Gastroesophageal sphincter (tissue), 4 donors: ENCODE results near the gene LRRC41. TPM values are rescaled to one million over a fixed set of nuclear protein-coding genes. Genes with fewer than 3 reads are reported as not detected.

Experiments used
- ATAC-seq: fragments of 150-250 bp; one replicate; pipeline ENCODE4 v1.9.1; 2016; ENCODE audit warnings: mild to moderate bottlenecking, moderate library complexity
- H3K27ac ChIP-seq, 4 donors: fragments of 200-600 bp; sonication (generic) in 3 of 4; 1 replicate in 3 of 4; 2 replicates in 1 of 4; pipeline ENCODE4 v1.5.1; 2016 to 2019
- H3K27me3 ChIP-seq: fragments of 200-600 bp; sonication (generic); one replicate; pipeline ENCODE4 v1.5.1; 2019
- H3K36me3 ChIP-seq, 2 donors: fragments of 200-600 bp; sonication (generic); one replicate each; pipeline ENCODE4 v1.5.1; 2019; ENCODE audit warnings: control low read depth in 1 of 2
- H3K4me1 ChIP-seq, 3 donors: fragments of 200-600 bp; sonication (generic); 1 replicate in 2 of 3; 2 replicates in 1 of 3; pipeline ENCODE4 v1.5.1; 2016 to 2019; ENCODE audit warnings: control low read depth in 2 of 3
- H3K4me3 ChIP-seq, 2 donors: fragments of 200-600 bp; sonication (generic); one replicate each; pipeline ENCODE4 v1.5.1; 2019; ENCODE audit warnings: mild to moderate bottlenecking in 1 of 2, moderate library complexity in 1 of 2
- H3K9me3 ChIP-seq, 3 donors: fragments of 200-600 bp; sonication (generic); one replicate each; pipeline ENCODE4 v1.5.1; 2017 to 2019; ENCODE audit warnings: control low read depth in 2 of 3
- EP300 ChIP-seq: sonication (generic); formaldehyde crosslinking; IDR thresholded peaks from one replicate; pipeline ENCODE4 v1.6.1; 2017; ENCODE audit warnings: antibody characterized with exemption, mild to moderate bottlenecking
- POLR2A ChIP-seq, 2 donors: fragments of 450-650 bp; IDR thresholded peaks; one replicate each; pipeline ENCODE4 v1.6.1; 2017; ENCODE audit warnings: antibody characterized with exemption in 2 of 2, mild to moderate bottlenecking in 2 of 2, moderate library complexity in 1 of 2
- POLR2AphosphoS5 ChIP-seq: sonication (generic); formaldehyde crosslinking; IDR thresholded peaks from one replicate; pipeline ENCODE4 v1.6.1; 2017; ENCODE audit warnings: antibody characterized with exemption
- WGBS, 2 donors: methylation state at CpG; one replicate each; pipeline ENCODE4 v1.1.5; 2018; ENCODE audit warnings: low coverage in 1 of 2; 5-methylcytosine and 5-hydroxymethylcytosine counted together
- total RNA-seq, 4 donors: library from RNA; depleted of rRNA; stranded (reverse); fragments of >200 nt; gene quantifications; one replicate each; pipeline ENCODE4 v1.1.0, GENCODE V29; 2016
- TF ChIP-seq, protein P1 (sequence below), 4 experiments: fragments of 200-600 bp in 2 of 4; fragments of 450-650 bp in 2 of 4; sonication (generic) in 1 of 4; IDR thresholded peaks; one replicate each; pipeline ENCODE4 v1.5.1; 2017 to 2019; ENCODE audit warnings: antibody characterized with exemption in 4 of 4, mild to moderate bottlenecking in 2 of 4, moderate library complexity in 2 of 4

LRRC41 gene
- total RNA-seq, 4 donors from 2014 or later, result 55.6 to 77.9 (median 66.7) TPM

DNA sequence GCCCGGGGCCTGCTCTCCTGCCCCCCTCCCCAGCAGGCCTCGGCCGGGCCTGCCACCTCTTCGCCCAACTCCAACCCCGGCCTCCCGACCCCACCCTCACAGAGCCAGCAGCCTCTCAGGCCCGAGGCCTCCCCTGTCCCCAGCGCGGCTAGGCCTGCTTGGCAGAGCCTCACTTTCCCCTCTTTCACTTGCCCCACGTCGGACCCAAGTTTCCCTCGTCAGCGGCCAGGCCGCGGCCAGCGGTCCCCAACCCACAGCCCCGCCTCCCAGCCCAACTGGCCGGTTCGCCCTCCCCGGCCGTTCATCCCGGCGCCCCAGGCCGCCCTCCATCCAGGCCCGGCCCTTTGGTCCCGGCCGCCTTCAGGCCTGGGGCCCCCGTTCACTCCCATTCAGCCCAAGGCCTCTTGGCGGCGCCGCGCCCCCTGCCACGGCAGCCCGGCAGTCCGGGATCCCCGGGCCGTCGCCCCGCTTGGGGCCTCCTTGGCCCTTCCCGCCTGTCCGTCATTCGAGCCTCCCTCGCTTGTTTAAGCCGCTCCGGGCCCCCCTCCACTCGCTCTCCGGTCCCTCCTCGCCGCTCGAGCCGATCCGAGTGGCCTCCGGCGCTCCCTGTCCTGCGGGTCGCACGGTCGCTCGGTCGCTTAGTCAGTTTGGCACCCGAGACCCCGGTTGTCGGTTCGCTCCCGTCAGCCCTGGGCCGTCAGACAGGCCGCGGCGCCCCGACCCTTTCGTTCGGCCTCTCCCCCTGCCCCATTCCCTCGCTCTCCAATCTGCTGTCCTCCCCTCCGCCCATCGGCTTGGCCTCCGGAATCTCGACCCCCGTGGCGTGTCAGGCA is 1.4 kb downstream of the LRRC41 start:
- 0% methylated on average over 11 to 29 of the region's 79 CpGs for WGBS, 2 donors
- Histone ChIP-seq H3K9me3 (no peaks in the 10 kb centered on the region), H3K27ac (peak overlapping the region; percentile 89 to 99 (median 98)), H3K4me1 (peaks cover 0 to 70% (median 30%) of the 10 kb centered on the region in 3 donors), H3K4me3 (peak overlapping the region; percentile 67 to 90), H3K27me3 (no peaks in the 10 kb centered on the region), H3K36me3 (peaks cover 0 to 10% of the 10 kb centered on the region in 2 donors)
- peak; percentile 19 for ATAC-seq
- TF ChIP-seq, protein P1, sequence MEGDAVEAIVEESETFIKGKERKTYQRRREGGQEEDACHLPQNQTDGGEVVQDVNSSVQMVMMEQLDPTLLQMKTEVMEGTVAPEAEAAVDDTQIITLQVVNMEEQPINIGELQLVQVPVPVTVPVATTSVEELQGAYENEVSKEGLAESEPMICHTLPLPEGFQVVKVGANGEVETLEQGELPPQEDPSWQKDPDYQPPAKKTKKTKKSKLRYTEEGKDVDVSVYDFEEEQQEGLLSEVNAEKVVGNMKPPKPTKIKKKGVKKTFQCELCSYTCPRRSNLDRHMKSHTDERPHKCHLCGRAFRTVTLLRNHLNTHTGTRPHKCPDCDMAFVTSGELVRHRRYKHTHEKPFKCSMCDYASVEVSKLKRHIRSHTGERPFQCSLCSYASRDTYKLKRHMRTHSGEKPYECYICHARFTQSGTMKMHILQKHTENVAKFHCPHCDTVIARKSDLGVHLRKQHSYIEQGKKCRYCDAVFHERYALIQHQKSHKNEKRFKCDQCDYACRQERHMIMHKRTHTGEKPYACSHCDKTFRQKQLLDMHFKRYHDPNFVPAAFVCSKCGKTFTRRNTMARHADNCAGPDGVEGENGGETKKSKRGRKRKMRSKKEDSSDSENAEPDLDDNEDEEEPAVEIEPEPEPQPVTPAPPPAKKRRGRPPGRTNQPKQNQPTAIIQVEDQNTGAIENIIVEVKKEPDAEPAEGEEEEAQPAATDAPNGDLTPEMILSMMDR (IDR thresholded peaks at IDR 0.05), result peak in 2 of 4 experiments; percentile 32 to 42
- no peak for TF ChIP-seq EP300

DNA sequence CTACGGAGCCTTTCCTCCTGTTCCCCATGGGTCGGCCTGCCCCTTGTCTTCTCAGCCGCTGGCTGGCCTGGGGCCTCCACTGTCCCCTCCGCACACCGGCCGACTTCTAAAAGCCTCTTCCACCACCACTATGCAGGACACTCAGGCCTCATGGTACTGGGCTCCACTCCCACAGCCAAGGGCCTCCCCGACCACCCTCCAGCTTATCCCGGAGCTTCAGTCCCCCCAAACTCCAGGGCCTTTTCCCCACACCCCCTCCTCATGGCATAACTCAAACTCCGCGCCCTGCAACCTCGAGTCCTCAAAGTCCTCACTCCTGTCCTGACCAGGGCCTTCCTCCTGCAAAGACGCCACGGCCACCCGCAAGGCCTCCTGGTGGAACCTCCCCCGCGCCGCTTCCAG is 2.0 kb downstream of the LRRC41 start:
- no peak for ATAC-seq
- Histone ChIP-seq H3K4me1 (peaks cover 0 to 64% (median 30%) of the 10 kb centered on the region in 3 donors), H3K36me3 (peaks cover 0 to 17% of the 10 kb centered on the region in 2 donors), H3K9me3 (no peaks in the 10 kb centered on the region), H3K27me3 (no peaks in the 10 kb centered on the region), H3K4me3 (peak overlapping the region; percentile 67 to 90), H3K27ac (peak overlapping the region; percentile 89 to 99 (median 98))
- WGBS, 2 donors, result 0 to 9% methylated on average over 3 to 14 of the region's 17 CpGs
- TF ChIP-seq POLR2A (IDR thresholded peaks at IDR 0.05), result no peak
- TF ChIP-seq, protein P1 (IDR thresholded peaks at IDR 0.05), result no peak
- no peak for TF ChIP-seq EP300
- TF ChIP-seq POLR2AphosphoS5, result no peak

DNA sequence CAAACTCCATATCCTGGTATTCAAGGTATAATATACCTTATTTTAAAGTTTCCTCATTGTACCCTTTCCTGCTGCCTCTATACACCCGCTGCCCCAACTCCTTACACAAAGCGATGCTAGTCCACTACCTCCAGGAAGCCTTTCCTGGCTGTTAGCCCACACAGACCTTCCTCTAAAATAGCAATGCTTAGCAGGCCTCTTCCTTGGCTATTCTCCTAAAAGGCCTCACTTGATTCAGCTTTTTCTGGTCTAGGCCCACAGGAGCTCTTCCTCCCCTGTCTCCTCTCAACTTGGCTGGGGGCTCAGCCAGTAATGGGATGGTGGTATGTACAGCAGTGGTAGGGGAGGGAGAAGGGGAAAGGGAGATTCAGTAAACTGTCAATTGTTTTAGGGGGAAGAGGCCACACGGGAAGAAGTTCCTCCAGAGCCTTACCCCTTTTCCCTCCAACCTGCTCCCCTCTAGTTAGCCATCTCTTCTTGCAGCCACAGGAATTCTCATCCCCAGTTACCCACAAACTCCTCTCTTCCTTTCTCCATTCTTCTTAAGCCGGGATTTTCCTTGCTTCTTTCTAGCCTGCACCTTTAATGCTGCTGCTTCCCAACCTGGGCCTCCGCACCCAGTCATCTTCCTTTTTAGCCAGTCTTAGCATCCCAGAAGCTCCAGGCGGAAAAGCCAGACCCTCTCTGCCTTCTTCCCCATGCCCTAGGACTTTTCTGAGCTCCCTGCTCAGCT is 2.6 kb downstream of the LRRC41 start:
- no peak for ATAC-seq
- TF ChIP-seq POLR2AphosphoS5 (no peak), EP300 (no peak), POLR2A (IDR thresholded peaks at IDR 0.05) (no peak)
- TF ChIP-seq, protein P1 (IDR thresholded peaks at IDR 0.05), result no peak
- peak overlapping the region; percentile 89 to 99 (median 98) for H3K27ac ChIP-seq
- peak overlapping the region; percentile 67 to 90 for H3K4me3 ChIP-seq
- peaks cover 0 to 58% (median 30%) of the 10 kb centered on the region in 3 donors for H3K4me1 ChIP-seq
- H3K27me3 ChIP-seq, result no peaks in the 10 kb centered on the region
- peaks cover 0 to 22% of the 10 kb centered on the region in 2 donors for H3K36me3 ChIP-seq
- WGBS, 2 donors, result 10 to 14% methylated on average over 5 to 6 of the region's 6 CpGs
- no peaks in the 10 kb centered on the region for H3K9me3 ChIP-seq

DNA sequence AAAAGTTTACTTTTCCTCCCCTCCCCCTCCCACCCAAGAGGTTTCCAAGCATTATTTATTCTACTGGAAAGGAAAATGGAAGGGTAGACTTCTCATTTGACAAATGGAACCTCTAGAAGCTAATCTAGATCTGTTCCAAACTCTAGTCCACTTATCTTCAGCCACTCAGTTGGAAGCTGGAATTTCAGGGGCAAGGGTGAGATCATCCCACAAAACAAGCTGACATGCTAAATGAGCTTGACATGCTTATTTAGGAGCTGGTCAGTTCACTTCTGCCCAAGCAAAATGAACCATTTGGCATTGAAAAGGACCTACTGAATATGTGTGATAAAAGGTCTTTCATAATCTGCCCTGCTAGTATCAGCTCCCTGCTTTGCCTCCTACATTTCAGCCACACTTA is 5.0 kb downstream of the LRRC41 start:
- Histone ChIP-seq H3K36me3 (peaks cover 0 to 47% of the 10 kb centered on the region in 2 donors), H3K27ac (peak overlapping the region in 2 of 4 donors; percentile 8 to 24), H3K27me3 (no peaks in the 10 kb centered on the region), H3K4me3 (no peak overlapping the region), H3K9me3 (no peaks in the 10 kb centered on the region), H3K4me1 (peaks cover 0 to 40% (median 21%) of the 10 kb centered on the region in 3 donors)
- TF ChIP-seq POLR2A (IDR thresholded peaks at IDR 0.05) (no peak), POLR2AphosphoS5 (no peak), EP300 (no peak)
- TF ChIP-seq, protein P1 (IDR thresholded peaks at IDR 0.05), result no peak
- no peak for ATAC-seq
